GM12864 (cell line): ENCODE results near the gene FRMD4A.

ENCODE experiments used
- DNase-seq: peaks from one replicate; pipeline ENCODE4 v3.0.0-alpha.2; 2011; ENCODE audit warnings: low read depth
- H3K4me3 ChIP-seq: 2 replicates; pipeline ENCODE4 v1.5.1; 2011; ENCODE audit warnings: mild to moderate bottlenecking, low read depth, low read length, control low read depth
- TF ChIP-seq, protein P1 (sequence below): IDR thresholded peaks from 2 replicates; pipeline ENCODE4 v1.5.1; 2011; ENCODE audit warnings: low read depth, mild to moderate bottlenecking, moderate library complexity, low read length, control low read depth, inconsistent platforms; ENCODE audit errors: missing control alignments

FRMD4A gene

DNA sequence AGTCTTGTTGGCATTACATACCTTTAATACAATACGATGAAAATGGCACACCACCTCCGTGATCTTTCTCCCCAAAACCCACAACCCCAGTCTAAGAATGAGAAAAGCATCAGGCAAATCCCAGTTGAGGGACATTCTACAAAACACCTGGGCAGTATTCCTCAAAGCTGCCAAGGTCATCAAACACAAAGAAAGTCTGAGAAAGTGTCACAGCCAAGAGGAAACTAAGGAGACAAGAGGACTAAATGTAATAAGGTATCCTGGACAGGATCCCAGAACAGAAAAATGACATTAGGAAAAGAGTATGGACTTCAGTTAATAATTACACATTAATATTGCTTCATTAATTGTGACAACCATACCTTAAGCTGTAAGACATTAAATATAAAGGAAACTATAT is 14.5 kb upstream of the FRMD4A start:
- DNase-seq = no peak
- TF ChIP-seq, protein P1, sequence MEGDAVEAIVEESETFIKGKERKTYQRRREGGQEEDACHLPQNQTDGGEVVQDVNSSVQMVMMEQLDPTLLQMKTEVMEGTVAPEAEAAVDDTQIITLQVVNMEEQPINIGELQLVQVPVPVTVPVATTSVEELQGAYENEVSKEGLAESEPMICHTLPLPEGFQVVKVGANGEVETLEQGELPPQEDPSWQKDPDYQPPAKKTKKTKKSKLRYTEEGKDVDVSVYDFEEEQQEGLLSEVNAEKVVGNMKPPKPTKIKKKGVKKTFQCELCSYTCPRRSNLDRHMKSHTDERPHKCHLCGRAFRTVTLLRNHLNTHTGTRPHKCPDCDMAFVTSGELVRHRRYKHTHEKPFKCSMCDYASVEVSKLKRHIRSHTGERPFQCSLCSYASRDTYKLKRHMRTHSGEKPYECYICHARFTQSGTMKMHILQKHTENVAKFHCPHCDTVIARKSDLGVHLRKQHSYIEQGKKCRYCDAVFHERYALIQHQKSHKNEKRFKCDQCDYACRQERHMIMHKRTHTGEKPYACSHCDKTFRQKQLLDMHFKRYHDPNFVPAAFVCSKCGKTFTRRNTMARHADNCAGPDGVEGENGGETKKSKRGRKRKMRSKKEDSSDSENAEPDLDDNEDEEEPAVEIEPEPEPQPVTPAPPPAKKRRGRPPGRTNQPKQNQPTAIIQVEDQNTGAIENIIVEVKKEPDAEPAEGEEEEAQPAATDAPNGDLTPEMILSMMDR = no peak
- H3K4me3 ChIP-seq = no peak overlapping the region

DNA sequence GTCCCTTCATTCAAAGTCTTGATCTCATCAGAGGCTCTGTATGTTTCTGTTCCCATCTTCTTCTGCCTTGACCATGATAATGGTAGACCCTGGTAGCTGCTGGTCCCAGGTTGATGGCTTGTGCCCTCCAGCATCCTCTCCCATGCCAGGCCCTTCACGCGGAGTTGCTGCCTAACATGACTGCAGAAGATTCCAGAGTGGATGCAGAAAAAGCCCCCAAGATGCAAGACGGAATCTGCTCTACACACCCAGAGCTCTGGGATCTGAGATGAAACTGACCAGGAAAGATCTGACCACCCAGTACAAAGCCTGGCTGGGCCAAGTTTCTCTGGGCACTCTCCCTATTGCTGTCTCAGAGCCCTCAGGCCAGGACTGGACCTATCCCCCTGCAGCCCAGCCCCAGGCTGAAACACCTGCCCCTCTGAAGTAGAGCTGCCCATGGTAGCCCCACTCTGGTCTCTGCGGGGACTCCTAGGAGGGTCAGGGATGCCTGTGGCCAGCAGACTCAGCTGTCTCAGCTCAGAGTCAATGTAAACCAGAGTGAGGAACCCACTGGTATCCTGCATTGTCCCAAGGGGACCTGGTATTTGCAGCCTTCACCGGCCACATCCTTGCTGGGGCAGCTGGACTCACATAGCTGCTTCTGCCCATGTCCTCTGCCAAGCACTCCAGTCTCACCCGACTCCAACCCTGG is 9.5 kb upstream of the FRMD4A start:
- H3K4me3 ChIP-seq = no peak overlapping the region
- TF ChIP-seq, protein P1 = no peak
- no peak for DNase-seq

DNA sequence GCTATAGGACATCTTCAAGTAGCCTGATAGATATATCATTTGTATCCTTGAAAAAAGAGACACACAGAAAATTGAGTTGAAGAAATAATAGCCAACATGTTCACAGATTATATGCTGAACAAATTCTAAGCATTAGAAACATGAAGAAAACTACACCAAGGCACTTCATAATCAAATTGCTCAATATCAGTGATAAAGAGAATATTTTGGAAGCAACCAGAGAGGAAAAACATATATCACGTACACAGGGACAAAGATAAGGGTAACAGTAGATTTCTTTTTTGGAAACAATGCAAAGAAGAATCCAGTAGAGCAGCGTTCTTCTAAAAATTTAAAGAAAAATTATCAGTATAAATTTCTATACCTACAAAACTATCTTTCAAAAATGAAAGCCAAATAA is 6.0 kb upstream of the FRMD4A start:
- no peak overlapping the region for H3K4me3 ChIP-seq
- TF ChIP-seq, protein P1 = no peak
- no peak for DNase-seq

DNA sequence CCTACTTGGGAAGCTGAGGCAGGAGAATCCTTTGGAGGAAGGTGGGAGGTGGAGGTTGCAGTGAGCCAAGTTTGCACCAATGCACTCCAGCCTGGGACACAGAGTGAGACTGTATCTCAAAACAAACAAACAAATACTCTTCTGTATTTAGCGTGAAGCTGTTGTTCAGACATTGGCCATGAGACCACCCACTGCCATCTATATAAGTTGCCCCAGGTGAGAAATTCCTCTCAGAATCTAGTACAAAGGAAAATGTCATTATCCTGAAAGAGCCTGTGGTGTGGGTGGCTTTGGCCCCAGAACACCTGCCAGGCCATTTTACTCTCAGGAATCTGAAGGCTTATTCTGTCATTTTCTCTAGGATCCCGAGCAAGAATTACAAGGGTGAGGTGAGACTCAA is 4.0 kb upstream of the FRMD4A start:
- H3K4me3 ChIP-seq = no peak overlapping the region
- TF ChIP-seq, protein P1 = no peak
- DNase-seq = no peak

DNA sequence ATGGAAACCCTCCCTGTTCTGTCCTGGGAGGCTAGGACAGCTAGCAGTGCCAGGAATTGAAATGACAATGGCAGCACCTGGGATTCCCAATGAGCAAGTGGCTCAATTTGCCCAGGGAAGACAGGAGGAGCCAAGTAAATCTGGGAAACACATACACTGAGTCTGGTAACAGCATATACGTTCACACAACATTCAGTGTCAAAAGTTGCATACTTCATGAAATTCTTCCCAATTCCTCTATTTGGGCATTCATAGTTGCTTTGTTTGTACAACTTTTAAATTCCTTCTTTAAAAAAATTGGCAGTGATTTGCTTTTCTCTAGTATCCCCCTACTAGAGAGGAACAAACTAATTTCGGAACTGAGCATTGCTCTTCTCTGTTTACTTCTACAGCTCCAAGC is 2.9 kb upstream of the FRMD4A start:
- TF ChIP-seq, protein P1 = no peak
- no peak for DNase-seq
- no peak overlapping the region for H3K4me3 ChIP-seq

DNA sequence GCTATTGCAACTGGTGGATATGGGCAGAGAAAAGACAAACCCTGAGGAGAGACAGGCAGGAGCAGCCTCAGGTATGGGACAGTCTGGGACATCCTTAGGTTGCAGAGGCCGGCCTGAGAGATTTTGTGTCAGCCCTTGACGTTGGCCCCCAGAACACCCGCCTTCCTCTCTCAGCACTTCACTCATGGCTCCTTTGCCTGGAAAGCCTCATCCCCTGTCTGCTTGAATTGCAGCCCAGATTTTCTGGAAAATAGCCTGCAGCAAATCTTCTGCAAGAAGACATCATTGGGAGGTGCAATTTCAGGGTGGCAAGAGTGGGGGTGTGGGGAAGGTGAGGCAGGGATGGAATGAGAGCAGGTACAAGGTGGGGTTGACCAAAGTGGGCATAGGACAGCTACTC is 2.2 kb upstream of the FRMD4A start:
- DNase-seq = no peak
- TF ChIP-seq, protein P1 = no peak
- H3K4me3 ChIP-seq = no peak overlapping the region

DNA sequence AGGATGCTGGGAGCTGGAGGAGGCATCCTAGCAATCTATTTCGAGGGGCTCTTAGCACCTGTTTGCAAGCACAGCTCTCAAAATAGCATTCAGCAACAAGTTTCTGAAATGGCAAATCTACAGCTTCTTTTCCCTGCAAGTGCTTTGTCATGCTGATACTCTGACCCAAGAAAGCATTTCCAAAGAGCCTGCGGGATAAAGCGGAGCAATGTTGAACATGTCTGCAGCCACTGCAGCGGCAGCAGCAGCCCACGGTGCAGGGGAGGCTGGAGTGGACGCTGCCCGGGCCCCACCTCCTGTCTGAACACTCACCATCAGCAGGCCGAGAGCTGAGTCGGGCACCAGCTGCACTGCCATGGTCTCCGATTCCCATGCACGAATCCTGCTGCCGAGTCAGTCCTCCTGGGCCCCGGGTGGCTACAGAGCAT is 964 bp downstream of the FRMD4A start:
- no peak overlapping the region for H3K4me3 ChIP-seq
- DNase-seq = no peak
- TF ChIP-seq, protein P1 = no peak
